NCI-H2171 (cell line): Measurements from ENCODE around the gene PRCC.

Experiments
- DNase-seq: peaks from one replicate; lab custom pipeline; 2025; lab: John Stamatoyannopoulos, UW

Gene PRCC, protein sequence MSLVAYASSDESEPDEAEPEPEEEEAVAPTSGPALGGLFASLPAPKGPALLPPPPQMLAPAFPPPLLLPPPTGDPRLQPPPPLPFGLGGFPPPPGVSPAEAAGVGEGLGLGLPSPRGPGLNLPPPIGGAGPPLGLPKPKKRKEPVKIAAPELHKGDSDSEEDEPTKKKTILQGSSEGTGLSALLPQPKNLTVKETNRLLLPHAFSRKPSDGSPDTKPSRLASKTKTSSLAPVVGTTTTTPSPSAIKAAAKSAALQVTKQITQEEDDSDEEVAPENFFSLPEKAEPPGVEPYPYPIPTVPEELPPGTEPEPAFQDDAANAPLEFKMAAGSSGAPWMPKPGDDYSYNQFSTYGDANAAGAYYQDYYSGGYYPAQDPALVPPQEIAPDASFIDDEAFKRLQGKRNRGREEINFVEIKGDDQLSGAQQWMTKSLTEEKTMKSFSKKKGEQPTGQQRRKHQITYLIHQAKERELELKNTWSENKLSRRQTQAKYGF

DNA sequence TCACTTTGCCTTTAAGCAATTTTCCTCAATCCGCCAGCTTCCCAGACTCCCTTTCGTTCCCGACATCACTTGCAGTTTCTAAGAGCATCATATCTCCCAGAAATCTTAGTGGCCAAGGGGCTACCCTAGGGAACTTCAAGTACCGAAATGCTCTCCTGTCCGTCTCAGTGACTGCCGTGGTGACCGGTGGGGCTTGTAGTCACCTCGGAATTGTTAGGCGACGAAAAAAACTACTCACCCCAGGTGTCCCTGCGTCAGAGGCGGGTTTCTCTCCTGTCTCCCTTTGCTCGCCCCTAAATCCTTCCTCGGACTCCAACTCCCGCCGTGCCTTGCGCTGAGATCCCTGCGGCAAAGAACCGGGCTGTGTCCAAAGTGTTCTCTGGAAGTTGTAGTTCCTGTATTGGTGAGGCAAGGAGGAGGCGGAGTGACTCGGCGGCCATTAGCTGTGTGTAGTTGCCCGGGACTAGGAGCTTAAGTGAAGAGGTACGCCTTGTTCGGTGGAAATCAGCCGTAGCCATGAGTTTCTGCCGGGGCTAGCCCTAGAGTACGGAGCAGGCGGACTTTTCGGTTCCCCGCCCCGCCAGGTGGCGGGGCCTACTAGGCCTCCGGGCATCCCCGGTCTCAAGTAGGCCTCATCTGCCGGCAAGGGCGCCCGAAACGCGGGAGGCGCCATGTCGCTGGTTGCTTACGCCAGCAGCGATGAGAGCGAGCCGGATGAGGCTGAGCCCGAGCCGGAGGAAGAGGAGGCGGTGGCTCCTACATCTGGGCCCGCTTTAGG lies at the start of gene PRCC:
PRCC (plus strand) TSS at position 435 of the 778 bp plus-strand sequence; CDS start at position 672, 237 bp downstream.
- DNase-seq: peak; percentile 97

DNA sequence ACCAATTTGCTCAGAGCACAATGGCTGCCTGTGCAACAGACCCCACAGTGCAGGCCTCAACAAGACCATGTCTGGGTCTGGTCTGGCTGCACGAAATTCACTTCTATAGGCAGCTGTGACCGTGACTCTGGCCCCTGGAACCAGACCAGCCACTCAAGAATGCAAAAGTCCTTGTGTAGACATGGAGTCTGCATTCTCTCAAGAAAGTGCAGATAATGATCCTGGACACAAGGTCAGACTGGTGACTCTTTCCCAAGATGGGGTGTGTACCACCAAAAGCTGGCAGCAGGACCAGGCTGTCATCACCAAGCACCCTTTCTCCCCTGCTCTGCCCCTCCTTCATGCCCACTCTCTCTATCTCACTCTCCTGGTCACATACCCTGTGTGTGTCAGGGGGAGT lies 46.2 kb upstream of the PRCC start:
- no peak for DNase-seq

DNA sequence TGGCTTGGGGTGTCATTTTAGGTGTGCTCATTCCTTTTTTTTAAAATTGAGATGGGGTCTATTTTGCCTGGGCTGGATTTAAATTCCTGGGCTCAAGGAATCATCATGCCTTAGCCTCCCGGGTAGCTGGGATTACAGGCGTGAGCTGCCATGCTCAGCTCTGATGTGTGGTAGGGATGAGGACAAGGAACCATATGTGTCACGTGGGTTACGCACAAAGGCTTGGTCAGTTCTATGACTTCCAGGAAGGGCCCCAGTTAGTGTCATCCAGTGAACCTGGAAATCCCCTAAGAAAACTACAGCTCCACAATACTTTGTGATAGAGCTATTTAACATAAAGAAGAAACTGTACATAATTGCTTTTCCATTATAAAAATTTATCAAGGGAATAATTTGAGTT lies 45.8 kb upstream of the PRCC start:
- no peak for DNase-seq

DNA sequence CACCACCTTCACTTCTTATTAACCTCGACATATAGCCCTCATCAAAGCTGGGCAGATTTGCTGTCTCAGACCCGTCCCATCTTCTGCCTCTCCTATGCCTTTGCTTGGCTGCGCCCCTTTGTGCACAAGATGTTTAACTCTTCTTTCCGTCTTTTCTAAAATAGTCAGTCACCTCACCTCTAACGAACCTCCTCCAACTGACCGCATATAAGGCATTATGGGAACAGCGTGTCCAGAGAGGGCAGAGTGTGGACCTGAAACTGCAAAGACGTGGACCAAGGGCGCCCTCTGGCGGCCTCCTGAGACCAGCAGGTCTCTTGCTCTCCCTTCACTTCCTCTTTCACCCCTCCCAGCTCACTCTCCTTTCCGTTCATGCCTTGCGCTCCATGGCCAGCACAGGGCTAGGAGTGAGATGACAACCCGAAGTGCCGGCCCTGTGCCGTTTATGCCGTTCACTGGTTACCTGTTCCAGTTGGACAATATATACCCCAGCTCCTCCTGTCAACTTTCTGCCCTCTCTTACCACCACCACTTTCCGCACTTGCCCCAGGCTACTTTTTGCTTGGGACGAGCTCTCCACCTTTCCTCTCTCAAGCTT lies 41.6 kb upstream of the PRCC start:
- DNase-seq: peak; percentile 39

DNA sequence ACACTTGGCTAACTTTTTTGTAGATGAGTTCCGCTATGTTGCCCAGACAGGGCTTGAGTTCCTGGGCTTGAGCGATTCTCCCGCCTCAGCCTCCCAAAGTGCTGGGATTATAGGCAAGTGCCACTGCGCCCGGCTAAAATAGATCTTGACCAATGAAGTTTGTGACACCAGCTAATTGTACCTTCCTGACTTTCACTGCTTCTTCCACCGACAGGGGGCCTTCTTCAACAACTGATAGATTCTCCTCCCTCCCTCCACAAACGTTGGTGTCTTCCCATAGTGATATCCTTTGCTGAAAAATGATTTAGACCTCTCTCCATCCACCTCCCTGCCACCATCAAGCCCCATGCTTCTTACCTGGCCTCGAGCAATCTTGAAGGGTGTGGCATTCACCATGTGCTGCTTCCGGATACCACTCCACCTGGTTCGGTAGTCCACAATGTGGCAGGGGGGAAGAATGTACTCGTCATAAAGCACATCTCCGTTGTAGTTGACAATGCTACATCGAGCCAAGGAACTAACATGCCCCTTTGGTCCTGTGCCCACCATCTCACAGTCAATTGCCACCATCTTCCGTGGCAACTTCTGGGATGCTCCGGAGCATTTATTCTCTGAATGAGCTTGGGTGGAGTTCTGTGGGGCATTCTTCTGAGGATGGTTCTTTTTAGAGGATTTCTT lies 40.6 kb upstream of the PRCC start:
- peak; percentile 20 for DNase-seq

DNA sequence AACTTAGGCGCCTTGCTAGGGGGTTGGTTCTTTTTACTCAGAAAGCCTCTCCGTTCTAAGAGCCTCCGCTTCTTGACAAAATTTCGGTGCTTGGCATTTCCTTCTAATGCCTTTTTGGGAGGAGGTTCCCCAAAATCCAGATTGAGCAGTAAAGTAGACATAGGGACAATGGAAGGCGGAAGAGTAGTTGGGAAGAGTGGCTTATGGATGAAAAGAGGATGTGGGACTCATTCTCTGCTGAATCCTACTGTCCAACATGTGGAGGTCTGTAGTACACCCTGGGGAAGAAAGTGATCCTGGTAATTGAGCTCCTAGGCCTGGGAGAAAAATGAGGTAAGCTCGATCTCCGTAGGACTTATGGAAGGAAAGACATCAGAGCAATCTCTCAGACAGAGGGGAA lies 39.8 kb upstream of the PRCC start:
- DNase-seq: no peak

DNA sequence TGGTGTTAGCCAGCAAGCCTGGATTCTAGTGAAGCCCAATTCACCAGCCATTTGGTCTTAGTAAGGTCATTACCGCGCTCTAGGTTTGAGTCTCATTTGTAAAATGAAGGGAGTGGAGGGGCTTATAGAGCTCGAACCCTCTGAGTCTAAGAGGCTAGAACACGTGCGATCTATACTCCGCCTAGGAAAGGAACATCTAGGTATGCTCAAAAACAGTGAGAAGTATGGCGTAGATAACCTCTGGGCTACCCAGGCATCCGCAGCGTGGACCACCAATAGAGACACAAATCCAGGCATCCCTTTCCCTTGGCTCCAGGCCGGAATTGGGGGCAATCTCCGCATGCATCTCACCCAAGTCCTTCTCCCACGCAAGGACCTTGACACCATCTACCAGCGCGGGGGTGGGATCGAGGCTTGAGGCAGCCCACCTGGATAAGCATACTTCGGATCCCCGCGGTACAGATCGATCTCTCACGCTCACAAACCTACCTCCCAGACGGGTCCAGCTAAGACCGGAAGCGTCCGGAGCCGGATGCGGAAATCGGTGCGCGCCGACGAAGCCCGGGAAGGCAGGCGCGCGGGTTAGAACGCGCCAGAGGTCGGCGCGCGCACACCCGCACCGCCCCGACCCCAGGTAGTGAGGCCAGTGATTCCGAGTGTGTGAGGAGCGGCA lies 39.3 kb upstream of the PRCC start, which contains the start of gene METTL25B:
METTL25B (plus strand) TSS at position 544 of the 673 bp plus-strand sequence. CDS start 636 bp downstream, outside the sequence.
- peak; percentile 77 for DNase-seq

DNA sequence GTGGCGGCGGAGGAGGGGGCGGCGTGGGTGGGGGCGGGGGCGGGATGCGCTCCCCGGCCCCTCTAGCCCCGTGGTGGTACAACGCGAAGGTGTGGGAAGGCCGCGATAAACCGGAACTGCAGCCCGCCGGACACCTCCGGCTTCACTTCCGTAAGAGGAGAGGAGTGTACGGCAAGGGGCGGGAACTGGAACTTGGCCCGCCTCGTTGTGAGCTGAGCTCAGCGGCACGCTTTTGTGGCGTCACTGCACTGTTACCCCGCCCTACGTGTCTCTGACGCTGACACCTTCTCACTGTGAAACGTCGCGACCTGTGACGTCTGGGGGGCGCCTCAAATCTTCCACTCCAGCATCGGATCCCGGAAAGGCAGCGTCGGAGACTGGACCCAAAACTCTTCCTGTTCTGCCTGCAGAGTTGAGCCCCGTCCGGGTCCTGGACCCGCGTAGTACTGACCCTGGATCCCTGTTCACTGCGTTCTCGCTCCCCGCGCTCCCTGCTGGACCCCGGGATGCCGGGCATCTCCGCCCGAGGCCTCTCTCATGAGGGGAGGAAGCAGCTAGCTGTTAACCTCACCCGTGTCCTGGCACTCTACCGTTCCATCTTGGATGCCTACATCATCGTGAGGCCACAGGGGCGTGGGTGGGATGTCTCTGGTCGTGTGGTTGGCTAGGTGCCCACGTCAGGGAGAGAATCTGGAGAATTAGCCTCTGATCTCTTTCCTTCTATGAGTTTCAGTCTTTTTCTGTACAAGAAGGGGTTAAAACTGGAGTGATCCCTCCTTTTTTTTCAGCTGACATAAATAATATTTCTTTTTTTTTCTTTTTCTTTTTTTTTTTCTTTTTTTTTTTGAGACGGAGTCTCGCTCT lies 38.5 kb upstream of the PRCC start, which contains the start of gene ISG20L2:
ISG20L2 (minus strand) TSS at position 168 of the 864 bp plus-strand sequence. CDS start 1,114 bp downstream, outside the sequence.
- peak; percentile 94 for DNase-seq

DNA sequence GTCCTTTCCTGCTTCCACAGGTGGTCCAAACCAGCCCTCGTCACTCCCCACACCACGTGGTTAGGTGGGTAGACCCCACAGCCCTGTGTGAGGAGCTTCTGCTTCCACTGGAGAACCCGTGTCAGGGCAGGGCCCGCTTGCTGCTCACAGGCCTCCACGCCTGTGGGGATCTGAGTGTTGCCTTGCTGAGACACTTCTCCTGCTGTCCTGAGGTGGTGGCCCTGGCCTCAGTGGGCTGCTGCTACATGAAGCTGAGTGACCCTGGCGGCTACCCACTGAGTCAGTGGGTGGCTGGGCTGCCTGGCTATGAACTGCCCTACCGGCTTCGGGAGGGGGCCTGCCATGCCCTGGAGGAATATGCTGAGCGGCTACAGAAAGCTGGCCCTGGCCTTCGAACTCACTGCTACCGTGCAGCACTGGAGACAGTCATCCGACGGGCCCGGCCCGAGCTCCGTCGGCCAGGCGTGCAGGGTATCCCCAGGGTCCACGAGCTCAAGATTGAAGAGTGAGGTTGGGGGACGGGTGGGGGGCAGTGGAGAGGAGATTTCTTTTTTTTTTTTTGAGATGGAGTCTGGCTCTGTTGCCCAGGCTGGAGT lies 33.2 kb upstream of the PRCC start:
- no peak for DNase-seq

DNA sequence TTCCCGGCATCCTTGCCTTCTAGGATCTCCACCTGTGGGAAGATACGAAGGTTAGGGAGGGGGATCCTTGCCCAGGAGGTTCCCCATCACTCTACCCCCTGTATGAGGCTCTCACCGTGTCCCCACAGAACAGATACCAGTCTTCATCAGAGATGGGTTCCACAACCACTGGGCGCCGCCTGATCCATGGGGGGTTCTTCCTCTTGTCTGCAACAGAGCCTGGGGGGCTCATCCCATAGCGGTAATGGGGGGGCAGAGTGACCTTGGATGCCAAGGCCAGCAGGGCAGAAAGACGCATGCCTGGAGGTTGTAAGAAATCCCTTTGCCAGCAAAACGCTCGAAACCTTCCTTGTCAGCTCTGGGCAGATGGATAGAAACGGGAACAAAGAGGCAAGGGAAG lies 28.9 kb upstream of the PRCC start:
- DNase-seq: no peak

DNA sequence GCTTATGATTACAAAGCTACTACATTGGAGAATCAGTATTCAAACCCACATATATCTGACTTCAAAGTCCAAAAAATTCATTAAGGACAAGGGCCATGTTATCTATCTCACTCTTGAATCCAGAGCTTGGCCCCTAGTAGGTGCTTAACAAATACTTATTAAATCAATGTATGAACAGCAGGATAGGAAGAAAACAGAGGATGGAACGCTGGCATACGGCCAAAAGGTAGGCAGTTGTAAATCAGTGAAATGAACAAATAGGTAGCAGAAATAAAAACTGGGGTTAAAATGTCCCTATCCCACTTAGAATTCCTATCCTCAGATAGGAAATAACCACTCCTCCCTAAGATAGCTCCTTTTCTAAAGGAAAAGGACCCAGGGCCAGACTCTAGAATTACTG lies 28.4 kb upstream of the PRCC start:
- DNase-seq: no peak

DNA sequence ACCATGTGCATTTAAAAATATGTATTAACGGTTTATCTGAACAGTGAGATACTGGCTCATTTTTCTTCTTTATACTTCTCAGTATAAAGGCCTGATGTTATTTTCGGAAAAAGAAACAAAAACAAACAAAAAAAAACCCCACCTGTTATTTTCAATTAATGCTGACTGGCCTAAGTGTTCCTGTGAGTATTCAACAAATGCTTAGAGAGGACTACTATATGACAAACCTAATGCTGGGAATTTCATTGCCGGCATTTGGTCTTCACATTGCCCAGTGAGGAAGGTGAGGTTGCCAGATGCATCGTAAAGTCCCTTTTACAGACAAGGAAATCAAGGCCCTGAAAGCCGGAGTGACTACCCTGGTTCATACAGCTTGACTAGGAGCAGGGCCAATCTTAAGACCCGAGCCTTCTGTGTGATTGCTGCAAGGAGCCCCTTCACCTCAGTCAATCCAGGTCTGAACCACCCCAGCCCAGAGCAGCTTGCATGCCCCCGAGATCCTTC lies 27.0 kb upstream of the PRCC start:
- DNase-seq: no peak

DNA sequence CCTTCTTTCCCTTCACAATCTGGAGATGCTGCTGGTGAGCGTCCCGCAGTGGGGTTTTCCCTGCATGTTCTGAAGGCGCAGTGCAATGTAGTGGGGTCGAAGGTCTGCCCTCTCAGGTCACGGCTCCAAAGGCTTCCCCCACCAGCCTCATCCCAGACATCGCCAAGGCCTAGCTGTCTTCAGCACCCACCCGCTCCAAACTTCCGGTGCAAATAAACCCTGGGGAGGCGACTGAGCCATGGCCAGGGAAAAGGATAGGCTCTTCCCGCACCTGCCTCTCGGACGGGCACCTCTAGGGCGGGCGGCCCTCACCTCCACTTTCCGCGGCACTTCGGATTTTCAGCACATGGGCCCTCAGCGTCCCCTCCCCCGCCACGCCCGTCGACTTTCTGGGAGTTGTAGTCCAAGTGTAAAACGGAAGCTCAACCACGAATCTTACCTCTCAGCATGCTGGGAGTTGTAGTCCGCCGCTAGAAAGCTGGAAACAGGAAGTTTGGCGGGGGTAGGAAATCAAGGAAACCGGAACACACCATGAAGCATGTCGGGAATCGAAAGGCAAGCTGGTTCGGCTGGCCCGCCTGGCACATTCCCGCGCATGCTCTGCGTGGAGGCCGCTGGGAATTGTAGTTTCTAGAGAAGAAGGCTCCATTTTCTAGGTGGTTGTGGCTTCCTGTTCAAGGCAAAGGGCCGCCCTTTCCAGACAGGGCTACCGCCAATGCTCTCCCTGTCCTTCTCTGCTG lies 26.4 kb upstream of the PRCC start, which contains the start of gene MRPL24:
MRPL24 (minus strand) TSS at position 348 of the 740 bp plus-strand sequence. CDS start 2,384 bp downstream, outside the sequence.
- peak; percentile 97 for DNase-seq

DNA sequence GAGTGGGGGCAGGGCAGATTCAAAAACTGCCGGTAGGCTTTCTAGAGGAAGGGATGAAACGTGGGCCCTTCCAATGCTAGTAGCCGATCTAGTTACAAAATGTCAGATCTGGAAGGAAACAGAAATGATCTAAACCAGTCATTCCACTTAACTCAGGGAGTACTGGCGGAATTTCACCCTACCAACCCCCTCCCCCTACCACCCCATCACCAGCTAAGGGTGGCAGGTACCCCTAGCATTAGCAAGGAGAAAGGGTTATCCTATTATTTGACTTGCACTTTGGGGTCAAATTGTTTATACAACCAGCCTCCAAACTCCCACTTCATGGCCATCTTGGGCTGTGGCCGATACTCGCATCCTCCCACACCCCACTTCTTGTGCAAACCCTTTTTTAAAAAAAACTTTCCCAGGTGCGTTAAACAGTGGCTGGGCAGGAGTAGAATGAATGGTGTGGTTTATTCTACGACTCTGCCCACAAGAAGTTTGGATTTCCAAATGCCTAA lies 25.8 kb upstream of the PRCC start:
- no peak for DNase-seq

DNA sequence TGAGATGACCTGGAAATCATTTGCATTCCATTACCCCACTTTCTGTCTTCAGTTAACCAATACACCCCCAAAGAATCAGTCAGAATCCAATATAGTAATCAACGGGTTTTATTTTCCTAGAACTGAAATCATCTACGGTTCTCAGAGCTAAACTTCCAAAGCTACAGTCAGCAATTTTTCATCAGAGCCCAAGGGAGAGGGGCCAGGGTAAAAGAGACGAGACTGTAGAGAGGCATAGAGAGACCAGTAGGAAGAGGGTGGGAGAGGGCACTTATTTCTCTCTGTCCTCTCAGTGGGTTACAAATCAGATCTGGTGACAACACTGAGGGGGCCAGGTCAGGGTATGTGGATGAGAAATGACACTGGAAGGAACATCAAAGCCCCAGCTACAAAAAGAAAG lies 25.3 kb upstream of the PRCC start:
- DNase-seq: no peak

DNA sequence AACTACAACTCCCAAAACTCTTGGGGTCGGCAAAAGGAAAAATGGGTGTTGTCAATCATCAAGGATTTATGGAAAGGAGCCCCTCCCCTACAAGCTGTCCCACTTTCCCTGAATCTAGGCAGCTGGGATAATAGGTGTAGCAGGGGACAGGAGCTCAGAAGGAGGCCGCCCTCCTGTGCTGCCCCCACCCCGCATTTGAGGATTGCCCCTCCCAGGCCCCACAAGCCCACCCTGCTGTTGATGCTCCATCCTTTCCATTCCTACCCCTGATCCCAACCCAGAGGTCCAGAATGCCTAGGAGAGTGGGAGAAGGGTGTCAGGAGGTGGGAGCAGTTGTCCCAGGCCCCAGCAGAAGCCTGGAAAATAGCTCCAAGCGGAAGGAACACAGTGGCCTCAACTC lies 24.5 kb upstream of the PRCC start:
- no peak for DNase-seq

DNA sequence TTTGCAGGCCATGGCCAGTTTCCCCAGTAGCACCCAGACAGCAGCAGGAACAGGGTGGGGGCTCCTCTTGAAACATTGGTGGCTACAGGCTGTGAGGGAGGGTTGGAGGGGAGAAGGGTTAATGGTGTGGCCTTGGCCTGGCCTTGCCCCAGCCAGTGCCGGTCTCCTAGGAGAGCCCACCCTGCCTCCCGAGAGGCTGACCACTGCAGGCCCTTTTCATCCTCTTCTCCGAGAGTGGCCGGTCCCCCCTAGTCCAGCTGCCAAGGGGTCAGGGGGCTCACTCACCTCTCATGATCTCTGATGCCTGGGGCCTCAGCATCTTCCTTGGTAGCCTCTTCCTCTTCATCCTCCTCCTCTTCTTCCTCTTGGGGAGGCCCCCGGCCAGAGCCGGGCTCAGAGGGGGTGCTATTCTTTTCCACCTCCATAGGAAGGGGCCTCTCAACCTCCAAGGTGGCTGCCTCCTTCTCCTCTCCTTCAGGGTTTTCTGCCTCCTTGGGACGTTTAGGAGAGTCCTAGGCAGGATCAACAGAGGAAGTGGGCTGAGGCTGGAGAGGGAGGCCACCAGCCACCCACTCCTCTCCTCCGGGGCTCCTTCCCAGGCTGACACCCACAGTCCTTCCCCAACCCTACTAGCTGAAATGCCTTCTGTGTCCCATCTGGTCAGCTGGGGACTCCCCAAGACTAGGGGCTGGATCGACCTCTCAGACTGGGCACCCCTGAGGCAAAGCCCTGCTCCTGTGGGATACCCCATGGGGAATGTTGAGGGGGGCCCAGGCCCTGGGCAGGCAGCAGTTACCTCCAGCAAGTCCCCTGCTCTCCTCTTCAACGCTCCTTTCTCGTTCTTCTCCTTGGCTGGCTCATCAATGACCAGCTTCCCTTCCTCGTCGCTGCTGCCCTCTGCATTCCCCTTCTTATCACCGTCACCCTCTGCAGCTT lies 23.7 kb upstream of the PRCC start:
- no peak for DNase-seq
